GM21723 (cell line): ENCODE measurements around the gene SEMA4F.
A peak's percentile ranks its signal among the peaks of the same experiment; 100 is the strongest.

Experiments
- ATAC-seq: cut with Tn5 transposase; IDR thresholded peaks from one replicate; pipeline ENCODE4 v1.9.1; 2021; ENCODE audit warnings: mild to moderate bottlenecking, moderate library complexity; ENCODE audit not compliant: unreplicated experiment

SEMA4F gene

GRCh38 chr2:74704216-74704615 lies 50.2 kb downstream of the SEMA4F start:
- no peak for ATAC-seq

- no peak for ATAC-seq
Observed at GRCh38 chr2:74706741-74707140, 52.7 kb downstream of the SEMA4F start.

- ATAC-seq, result no peak
Observed at GRCh38 chr2:74707837-74708236, 53.8 kb downstream of the SEMA4F start.

- ATAC-seq, result no peak
Observed at GRCh38 chr2:74708296-74708695, 54.2 kb downstream of the SEMA4F start.

- no peak for ATAC-seq
Observed at GRCh38 chr2:74708883-74709282, 54.8 kb downstream of the SEMA4F start.

GRCh38 chr2:74712223-74713053 lies 58.4 kb downstream of the SEMA4F start:
- no peak for ATAC-seq

- no peak for ATAC-seq
Observed at GRCh38 chr2:74714691-74715080, 60.6 kb downstream of the SEMA4F start.

GRCh38 chr2:74715081-74715791 lies 61.2 kb downstream of the SEMA4F start:
- peak; percentile 97 for ATAC-seq

- no peak for ATAC-seq
Observed at GRCh38 chr2:74715880-74716279, 61.8 kb downstream of the SEMA4F start.

GRCh38 chr2:74719066-74719465 lies 65.0 kb downstream of the SEMA4F start:
- no peak for ATAC-seq

GRCh38 chr2:74721316-74721715 lies 67.3 kb downstream of the SEMA4F start:
- no peak for ATAC-seq

- no peak for ATAC-seq
Observed at GRCh38 chr2:74724496-74724895, 70.4 kb downstream of the SEMA4F start.

GRCh38 chr2:74725287-74725686 lies 71.2 kb downstream of the SEMA4F start:
- no peak for ATAC-seq

GRCh38 chr2:74728842-74729241 lies 74.8 kb downstream of the SEMA4F start:
- ATAC-seq, result no peak

GRCh38 chr2:74730530-74730929 lies 76.5 kb downstream of the SEMA4F start:
- ATAC-seq, result no peak
